ENCODE measurements around the gene PIM2.
"Not testable (repeated sequence)": the region's sequence is repeated elsewhere in the genome, so short reads cannot be mapped to it uniquely, and the experiment has no call there.

- TF ChIP-seq, protein P1, sequence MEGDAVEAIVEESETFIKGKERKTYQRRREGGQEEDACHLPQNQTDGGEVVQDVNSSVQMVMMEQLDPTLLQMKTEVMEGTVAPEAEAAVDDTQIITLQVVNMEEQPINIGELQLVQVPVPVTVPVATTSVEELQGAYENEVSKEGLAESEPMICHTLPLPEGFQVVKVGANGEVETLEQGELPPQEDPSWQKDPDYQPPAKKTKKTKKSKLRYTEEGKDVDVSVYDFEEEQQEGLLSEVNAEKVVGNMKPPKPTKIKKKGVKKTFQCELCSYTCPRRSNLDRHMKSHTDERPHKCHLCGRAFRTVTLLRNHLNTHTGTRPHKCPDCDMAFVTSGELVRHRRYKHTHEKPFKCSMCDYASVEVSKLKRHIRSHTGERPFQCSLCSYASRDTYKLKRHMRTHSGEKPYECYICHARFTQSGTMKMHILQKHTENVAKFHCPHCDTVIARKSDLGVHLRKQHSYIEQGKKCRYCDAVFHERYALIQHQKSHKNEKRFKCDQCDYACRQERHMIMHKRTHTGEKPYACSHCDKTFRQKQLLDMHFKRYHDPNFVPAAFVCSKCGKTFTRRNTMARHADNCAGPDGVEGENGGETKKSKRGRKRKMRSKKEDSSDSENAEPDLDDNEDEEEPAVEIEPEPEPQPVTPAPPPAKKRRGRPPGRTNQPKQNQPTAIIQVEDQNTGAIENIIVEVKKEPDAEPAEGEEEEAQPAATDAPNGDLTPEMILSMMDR (IDR thresholded peaks at IDR 0.05; ENCODE audit: low read depth, low read length, missing input control) = not testable (repeated sequence)
- not testable (repeated sequence) for TF ChIP-seq EGR1 (IDR thresholded peaks at IDR 0.05; ENCODE audit: low read depth in 2 of 2); RAD21 (IDR thresholded peaks at IDR 0.05); HNF4G (IDR thresholded peaks at IDR 0.05); ATF3 (IDR thresholded peaks at IDR 0.05); JUND (IDR thresholded peaks at IDR 0.05); RXRA (IDR thresholded peaks at IDR 0.05); MAX (IDR thresholded peaks at IDR 0.05)
- TF ChIP-seq, protein P2, sequence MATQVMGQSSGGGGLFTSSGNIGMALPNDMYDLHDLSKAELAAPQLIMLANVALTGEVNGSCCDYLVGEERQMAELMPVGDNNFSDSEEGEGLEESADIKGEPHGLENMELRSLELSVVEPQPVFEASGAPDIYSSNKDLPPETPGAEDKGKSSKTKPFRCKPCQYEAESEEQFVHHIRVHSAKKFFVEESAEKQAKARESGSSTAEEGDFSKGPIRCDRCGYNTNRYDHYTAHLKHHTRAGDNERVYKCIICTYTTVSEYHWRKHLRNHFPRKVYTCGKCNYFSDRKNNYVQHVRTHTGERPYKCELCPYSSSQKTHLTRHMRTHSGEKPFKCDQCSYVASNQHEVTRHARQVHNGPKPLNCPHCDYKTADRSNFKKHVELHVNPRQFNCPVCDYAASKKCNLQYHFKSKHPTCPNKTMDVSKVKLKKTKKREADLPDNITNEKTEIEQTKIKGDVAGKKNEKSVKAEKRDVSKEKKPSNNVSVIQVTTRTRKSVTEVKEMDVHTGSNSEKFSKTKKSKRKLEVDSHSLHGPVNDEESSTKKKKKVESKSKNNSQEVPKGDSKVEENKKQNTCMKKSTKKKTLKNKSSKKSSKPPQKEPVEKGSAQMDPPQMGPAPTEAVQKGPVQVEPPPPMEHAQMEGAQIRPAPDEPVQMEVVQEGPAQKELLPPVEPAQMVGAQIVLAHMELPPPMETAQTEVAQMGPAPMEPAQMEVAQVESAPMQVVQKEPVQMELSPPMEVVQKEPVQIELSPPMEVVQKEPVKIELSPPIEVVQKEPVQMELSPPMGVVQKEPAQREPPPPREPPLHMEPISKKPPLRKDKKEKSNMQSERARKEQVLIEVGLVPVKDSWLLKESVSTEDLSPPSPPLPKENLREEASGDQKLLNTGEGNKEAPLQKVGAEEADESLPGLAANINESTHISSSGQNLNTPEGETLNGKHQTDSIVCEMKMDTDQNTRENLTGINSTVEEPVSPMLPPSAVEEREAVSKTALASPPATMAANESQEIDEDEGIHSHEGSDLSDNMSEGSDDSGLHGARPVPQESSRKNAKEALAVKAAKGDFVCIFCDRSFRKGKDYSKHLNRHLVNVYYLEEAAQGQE (IDR thresholded peaks at IDR 0.05) = not testable (repeated sequence)
These were observed 41.9 kb downstream of the PIM2 start for GRCh38 chrX:48876944-48877343.

Data from liver (tissue), 3 donors.